H1 (cell line): ENCODE results near the gene BAIAP2L2. TPM values are rescaled to one million over a fixed set of nuclear protein-coding genes. Genes with fewer than 3 reads are reported as not detected.

ENCODE experiments used
- CEBPB ChIP-seq: IDR thresholded peaks from 2 replicates; pipeline ENCODE4 v1.6.1; 2012; ENCODE audit warnings: low read depth, low read length
- CTBP2 ChIP-seq: IDR thresholded peaks from 2 replicates; pipeline ENCODE4 v1.7.0; 2011; ENCODE audit warnings: borderline replicate concordance, mild to moderate bottlenecking, moderate library complexity, mixed read lengths, low read length; ENCODE audit not compliant: insufficient read depth, insufficient read length
- GABPA ChIP-seq: IDR thresholded peaks from 2 replicates; pipeline ENCODE4 v1.6.1; 2011; ENCODE audit warnings: mild to moderate bottlenecking, low read length, moderate library complexity, borderline replicate concordance; ENCODE audit not compliant: insufficient read depth
- POU5F1 ChIP-seq: IDR thresholded peaks from 2 replicates; pipeline ENCODE4 v1.6.1; 2011; ENCODE audit warnings: low read depth, mild to moderate bottlenecking, low read length, moderate library complexity
- RXRA ChIP-seq: IDR thresholded peaks from 2 replicates; pipeline ENCODE4 v1.6.1; 2011; ENCODE audit warnings: low read depth, mild to moderate bottlenecking, low read length, moderate library complexity; ENCODE audit not compliant: insufficient read depth
- polyA plus RNA-seq, 7 experiments: library from polyadenylated mRNA; depleted of rRNA in 3 of 7; stranded (reverse) in 5 of 7; unstranded in 2 of 7; fragments of >200 nt in 5 of 7; fragments of 200-250 nt in 2 of 7; gene quantifications; 1 replicate in 5 of 7; 2 replicates in 1 of 7; 4 replicates in 1 of 7; pipeline versions ENCODE4 v1.2.1 to v1.2.3, GENCODE V29; 2011 to 2013; ENCODE audit warnings: missing spikeins in 2 of 7, mixed read lengths in 2 of 7
- total RNA-seq: library from RNA; stranded (reverse); fragmentation: NEBNext Ultra II Directional; extraction: Animal tissue kit (Norgen Biotek cat#: 25700); gene quantifications from 2 replicates; pipeline ENCODE4 v1.2.1, GENCODE V29; 2021

BAIAP2L2 gene
- total and polyA plus RNA-seq, 2 of the 8 experiments (the other 6 are each of a cell fraction or from before 2014, with no cell fraction given): 5.4 to 10.0 TPM

- TF ChIP-seq CEBPB (no peak), RXRA (no peak), GABPA (no peak), CTBP2 (no peak), POU5F1 (no peak)
- TF ChIP-seq, all 59 proteins: peak for 0
Measured at GRCh38 chr22:38085056-38085455, 25.4 kb downstream of the BAIAP2L2 start (continued).
